NCI-H2196 (cell line): Measurements from ENCODE around the gene APP.

Source experiments
- DNase-seq: peaks from one replicate; lab custom pipeline; 2025; ENCODE audit not compliant: unreplicated experiment; lab: John Stamatoyannopoulos, UW

APP gene

DNA sequence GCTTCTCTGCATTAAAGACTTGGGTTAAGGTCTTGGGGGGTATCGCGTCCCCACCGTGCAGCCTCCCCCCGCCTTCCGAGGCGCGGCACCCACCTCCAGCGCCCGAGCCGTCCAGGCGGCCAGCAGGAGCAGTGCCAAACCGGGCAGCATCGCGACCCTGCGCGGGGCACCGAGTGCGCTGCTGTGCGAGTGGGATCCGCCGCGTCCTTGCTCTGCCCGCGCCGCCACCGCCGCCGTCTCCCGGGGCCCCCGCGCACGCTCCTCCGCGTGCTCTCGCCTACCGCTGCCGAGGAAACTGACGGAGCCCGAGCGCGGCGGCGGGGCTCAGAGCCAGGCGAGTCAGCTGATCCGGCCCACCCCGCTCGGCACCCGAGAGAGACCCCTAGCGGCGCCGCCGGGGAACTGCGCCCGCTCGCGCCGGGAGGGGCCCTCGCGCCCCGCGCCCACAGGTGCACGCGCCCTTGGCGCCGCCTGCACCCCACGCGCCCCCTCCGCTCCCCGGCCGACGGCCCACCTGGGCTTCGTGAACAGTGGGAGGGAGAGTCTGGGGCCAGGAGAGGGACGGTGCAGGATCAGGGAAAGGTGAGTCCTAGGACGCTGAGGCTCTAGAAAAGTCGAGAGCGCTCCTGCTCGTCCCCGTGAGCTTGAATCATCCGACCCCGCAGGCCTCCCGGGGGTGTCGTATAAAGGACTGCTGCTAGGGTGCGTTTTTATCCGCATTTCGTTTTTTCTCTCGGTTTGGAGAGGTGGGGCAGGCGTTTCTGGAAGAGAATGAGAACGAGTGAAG is at the start of gene APP:
TSS of gene APP (minus strand) at position 300 of the 787 bp plus-strand sequence. CDS start at position 150, 150 bp downstream.
- DNase-seq, result peak; percentile 88

- no peak for DNase-seq
Measured at GRCh38 chr21:26212220-26212619, 41.6 kb upstream of the APP start.

DNA sequence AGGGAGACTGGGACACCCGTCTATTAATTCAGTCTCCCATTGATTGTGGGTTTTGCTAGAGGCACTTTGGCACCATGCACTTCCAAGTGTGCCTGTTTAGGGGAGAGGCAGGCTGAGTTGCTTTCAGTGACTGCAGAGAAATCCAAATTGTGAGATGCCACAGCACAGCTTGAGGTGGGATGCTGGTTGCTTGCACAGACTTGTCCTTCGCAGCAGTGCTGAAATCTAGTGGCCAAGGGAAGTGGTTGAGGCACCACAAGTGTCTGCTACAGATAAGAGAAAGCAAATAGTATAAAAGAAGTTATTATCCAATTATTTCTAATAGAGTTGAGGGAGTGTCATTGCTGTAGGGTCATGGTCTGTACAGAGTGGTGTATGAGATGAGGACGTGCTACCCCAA is 40.0 kb upstream of the APP start:
- DNase-seq, result no peak

DNA sequence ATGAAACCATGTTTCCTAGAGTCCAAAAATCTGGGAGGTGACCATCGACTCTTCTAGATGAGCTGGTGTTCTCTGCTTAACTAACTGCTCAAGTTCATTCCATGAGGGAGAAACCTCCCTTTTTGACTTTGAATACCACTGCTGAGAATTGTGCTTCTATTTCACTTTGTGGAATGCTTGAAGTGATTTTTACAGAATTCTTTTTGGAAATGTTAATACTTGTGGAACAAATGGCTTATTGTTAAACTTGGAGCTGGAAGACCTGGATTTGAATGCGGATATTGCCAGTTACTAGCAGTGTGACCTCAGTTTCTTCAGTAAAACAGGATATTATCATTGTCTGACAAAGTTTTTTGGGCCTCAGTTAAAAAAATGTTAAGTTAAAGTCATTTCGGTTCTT is 36.5 kb upstream of the APP start:
- DNase-seq, result no peak

GRCh38 chr21:26199456-26199855 is 28.9 kb upstream of the APP start:
- no peak for DNase-seq

- DNase-seq, result no peak
Measured at GRCh38 chr21:26195708-26196107, 25.1 kb upstream of the APP start.

- DNase-seq, result no peak
Measured at GRCh38 chr21:26194811-26195251, 24.3 kb upstream of the APP start.

GRCh38 chr21:26194326-26194725 is 23.8 kb upstream of the APP start:
- DNase-seq, result no peak

DNA sequence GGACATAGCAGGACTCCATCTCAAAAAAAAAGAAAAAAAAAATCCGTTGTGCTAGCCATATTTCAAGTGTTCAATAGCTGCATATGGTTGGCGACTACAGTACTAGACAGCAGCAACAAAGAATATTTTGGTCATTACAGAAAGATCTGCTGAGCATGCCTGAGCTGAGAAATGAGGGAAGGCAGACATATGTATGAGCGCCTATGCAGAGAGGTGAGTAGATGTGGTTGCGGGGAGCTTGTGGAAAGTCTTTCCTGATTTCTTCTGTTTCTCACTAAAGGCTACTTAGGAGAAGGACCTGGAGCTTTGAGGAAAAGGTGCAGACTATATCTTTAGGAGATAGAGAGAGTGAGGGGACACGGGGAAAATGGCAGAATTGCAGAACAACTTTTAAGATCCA is 21.0 kb upstream of the APP start:
- DNase-seq, result no peak

DNA sequence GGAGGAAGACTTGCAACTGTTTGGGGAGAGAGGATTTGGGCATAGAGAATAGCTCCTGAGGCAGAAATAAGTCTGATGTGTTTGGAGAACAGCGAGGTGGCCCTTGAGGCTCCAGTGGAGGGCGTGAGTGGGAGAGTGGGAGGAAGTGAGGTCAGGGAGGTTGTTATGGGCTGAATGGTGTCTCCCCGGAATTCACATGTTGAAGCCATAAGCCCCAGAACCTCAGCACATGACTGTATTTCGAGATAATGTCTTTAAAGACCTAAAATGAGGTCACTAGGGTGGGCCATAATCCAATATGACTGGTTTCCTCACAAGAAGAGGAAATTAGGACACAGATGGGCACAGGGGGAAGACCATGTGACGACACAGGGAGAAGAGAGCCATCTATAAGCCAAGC is 17.9 kb upstream of the APP start:
- DNase-seq, result no peak

GRCh38 chr21:26185446-26185845 is 14.9 kb upstream of the APP start:
- DNase-seq, result no peak

DNA sequence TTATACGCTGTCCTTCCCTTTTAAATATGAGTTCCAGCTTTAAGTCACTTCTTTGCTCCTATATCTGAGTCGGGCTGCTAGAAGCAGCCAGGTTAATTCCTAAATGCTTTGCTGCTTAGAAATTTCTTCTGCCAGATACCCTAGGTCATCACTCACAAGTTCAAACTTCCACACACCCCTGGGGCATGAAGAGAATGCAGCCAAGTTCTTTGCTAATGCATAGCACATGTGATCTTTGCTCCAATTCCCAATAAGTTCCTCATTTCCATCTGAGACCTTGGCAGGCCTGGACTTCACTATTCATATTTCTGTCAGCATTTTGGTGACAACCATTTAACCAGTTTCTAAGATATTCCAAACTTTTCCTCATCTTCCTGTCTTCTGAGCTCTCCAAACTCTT is 14.5 kb upstream of the APP start:
- no peak for DNase-seq

DNA sequence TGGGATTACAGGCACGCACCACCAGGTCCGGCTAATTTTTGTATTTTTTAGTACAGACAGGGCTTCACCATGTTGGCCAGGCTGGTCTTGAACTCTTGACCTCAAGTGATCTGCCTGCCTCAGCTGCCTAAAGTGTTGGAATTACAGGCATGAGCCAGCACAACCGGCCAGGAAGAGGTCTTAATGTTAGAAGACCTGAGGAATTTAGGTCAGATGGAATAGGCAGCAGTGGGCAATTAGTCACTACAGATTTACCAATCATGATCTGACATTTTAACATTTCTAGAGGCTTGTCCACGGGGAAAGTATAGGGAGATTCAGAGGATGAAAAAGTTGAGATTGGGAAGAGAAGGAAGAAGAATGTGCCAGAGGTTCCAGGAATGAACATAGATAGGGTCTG is 8.9 kb upstream of the APP start:
- no peak for DNase-seq

- DNase-seq, result no peak
Measured at GRCh38 chr21:26177746-26178426, 7.3 kb upstream of the APP start.

- DNase-seq, result peak; percentile 65
Measured at GRCh38 chr21:26177187-26177586, 6.6 kb upstream of the APP start.

DNA sequence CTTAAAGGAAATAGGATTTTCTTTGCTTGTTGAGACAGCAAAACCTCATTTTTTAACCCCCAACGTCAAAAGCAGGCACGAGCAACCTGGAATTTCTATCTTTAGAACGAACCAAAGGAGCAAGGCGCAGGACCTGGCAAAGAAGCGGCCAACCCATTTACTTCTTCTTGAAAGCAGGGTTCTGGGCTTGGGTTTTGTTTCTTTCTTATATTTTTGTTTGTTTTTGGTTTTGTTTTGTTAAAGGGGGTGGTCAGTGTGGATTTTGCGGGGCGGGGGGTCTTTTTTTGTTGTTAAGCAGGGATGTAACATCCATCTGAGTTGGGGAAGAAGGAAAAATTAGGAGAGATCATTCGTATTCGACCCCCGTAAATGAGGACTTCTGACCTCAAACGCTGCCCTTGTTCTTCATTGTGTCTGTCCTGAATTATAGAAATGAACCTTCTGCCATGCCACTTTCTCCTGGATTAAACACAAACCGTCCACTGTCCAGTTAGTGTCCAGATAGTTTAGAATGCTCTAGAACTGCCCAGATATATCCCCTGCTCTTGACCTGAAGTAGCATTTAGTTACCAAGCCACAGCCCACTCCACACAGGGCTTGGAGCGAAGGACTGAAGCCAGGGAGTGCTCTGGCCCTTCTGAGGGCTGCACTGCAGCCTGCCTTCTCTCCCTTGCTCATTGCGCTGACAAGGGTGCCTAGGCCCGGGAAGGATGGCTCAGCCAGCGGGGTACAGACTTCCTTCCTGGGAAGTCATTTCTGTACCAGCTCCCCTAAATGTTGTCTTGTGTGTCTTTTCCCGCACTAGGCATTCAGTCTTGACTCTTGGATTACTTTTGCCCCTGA is 909 bp upstream of the APP start:
- DNase-seq, result no peak

GRCh38 chr21:26169611-26170470 is 729 bp downstream of the APP start:
- peak; percentile 41 for DNase-seq

DNA sequence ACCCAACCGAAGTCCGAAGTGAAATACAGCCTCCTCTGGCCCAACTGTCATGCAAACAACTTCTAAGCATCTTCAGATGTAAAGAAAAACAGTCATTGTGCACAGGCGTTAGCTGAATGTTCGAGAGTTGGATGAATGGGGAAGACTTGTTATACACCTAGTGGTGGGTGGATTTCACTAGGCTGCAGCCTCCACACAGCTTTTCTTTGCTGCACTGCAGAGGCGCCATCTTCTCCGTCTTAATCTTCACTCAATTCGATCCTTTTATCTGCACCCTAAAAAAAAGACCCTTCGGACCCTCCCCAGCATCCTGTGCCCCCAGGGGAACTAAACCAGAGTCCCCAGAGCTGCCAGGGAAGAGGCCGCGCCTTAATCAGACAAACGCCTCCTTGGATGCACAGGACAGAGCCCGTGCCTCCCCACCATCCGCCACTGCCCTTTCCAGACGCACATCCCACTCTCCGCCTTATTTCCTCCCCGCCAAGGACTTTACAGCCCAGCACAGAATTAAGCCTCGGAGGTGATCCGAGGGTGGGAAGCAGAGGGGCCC is 1.4 kb downstream of the APP start:
- peak; percentile 48 for DNase-seq

GRCh38 chr21:26168371-26168770 is 2.2 kb downstream of the APP start:
- DNase-seq, result no peak

GRCh38 chr21:26167593-26167992 is 3.0 kb downstream of the APP start:
- no peak for DNase-seq
